Upper lobe of left lung (tissue), 6 donors: ENCODE results near the gene THYN1. TPM values are rescaled to one million over a fixed set of nuclear protein-coding genes. Genes with fewer than 3 reads are reported as not detected.

Experiments
- ATAC-seq, 2 donors: fragments of 200-7000 bp; cut with Tn5 transposase; one replicate each; pipeline ENCODE4 v1.9.1; 2022; ENCODE audit warnings: mild to moderate bottlenecking in 2 of 2, moderate library complexity in 2 of 2; ENCODE audit not compliant: low FRiP score in 2 of 2
- DNase-seq, 2 donors: peaks; one replicate each; pipeline ENCODE4 v3.0.0-alpha.2; 2019 to 2020
- H3K27ac ChIP-seq, 4 donors: fragments of 200-600 bp; sonication (generic); one replicate each; pipeline ENCODE4 v1.5.1; 2016 to 2019
- H3K27me3 ChIP-seq, 4 donors: fragments of 200-600 bp; sonication (generic); one replicate each; pipeline ENCODE4 v1.5.1; 2017 to 2019
- H3K36me3 ChIP-seq, 4 donors: fragments of 200-600 bp; sonication (generic); one replicate each; pipeline ENCODE4 v1.5.1; 2016 to 2019
- H3K4me1 ChIP-seq, 4 donors: fragments of 200-600 bp; sonication (generic); one replicate each; pipeline ENCODE4 v1.5.1; 2018 to 2019
- H3K4me3 ChIP-seq, 4 donors: fragments of 200-600 bp; sonication (generic); one replicate each; pipeline ENCODE4 v1.5.1; 2017 to 2019; ENCODE audit warnings: mild to moderate bottlenecking in 2 of 4, moderate library complexity in 1 of 4
- H3K9me3 ChIP-seq, 4 donors: fragments of 200-600 bp; sonication (generic); one replicate each; pipeline ENCODE4 v1.5.1; 2018 to 2019
- EP300 ChIP-seq, 4 donors: sonication (generic); formaldehyde crosslinking; IDR thresholded peaks; one replicate each; pipeline ENCODE4 v1.5.1; 2017; ENCODE audit warnings: antibody characterized with exemption in 4 of 4, control low read depth in 2 of 4
- POLR2A ChIP-seq, 4 donors: fragments of 450-650 bp; IDR thresholded peaks; one replicate each; pipeline ENCODE4 v1.5.1; 2016 to 2017; ENCODE audit warnings: antibody characterized with exemption in 4 of 4, mild to moderate bottlenecking in 2 of 4
- POLR2AphosphoS5 ChIP-seq, 2 donors: sonication (generic); formaldehyde crosslinking; IDR thresholded peaks; one replicate each; pipeline ENCODE4 v1.5.1; 2017; ENCODE audit warnings: antibody characterized with exemption in 2 of 2
- WGBS, 2 donors: methylation state at CpG; one replicate each; pipeline ENCODE4 v1.1.5; 2017 to 2018; 5-methylcytosine and 5-hydroxymethylcytosine counted together
- total RNA-seq, 6 donors: library from RNA; depleted of rRNA in 4 of 6; stranded (reverse); fragments of >200 nt in 4 of 6; gene quantifications; one replicate each; pipeline versions ENCODE4 v1.1.0 to v1.2.1, GENCODE V29; 2016 to 2021
- TF ChIP-seq, protein P1 (sequence below), 6 experiments: fragments of 450-650 bp in 4 of 6; fragments of 200-600 bp in 2 of 6; sonication (generic) in 2 of 6; IDR thresholded peaks; one replicate each; pipeline ENCODE4 v1.5.1; 2016 to 2019; ENCODE audit warnings: antibody characterized with exemption in 6 of 6
- donor health status: DM: no; HTN: no; CAD: no; lungs with moderate emphysema.
- donor health status: DM: no; HTN: yes; CAD: no; lungs with severe emphysema.

The THYN1 gene
- total RNA-seq, 6 donors from 2014 or later, result 23.2 to 39.8 (median 34.2) TPM

DNA sequence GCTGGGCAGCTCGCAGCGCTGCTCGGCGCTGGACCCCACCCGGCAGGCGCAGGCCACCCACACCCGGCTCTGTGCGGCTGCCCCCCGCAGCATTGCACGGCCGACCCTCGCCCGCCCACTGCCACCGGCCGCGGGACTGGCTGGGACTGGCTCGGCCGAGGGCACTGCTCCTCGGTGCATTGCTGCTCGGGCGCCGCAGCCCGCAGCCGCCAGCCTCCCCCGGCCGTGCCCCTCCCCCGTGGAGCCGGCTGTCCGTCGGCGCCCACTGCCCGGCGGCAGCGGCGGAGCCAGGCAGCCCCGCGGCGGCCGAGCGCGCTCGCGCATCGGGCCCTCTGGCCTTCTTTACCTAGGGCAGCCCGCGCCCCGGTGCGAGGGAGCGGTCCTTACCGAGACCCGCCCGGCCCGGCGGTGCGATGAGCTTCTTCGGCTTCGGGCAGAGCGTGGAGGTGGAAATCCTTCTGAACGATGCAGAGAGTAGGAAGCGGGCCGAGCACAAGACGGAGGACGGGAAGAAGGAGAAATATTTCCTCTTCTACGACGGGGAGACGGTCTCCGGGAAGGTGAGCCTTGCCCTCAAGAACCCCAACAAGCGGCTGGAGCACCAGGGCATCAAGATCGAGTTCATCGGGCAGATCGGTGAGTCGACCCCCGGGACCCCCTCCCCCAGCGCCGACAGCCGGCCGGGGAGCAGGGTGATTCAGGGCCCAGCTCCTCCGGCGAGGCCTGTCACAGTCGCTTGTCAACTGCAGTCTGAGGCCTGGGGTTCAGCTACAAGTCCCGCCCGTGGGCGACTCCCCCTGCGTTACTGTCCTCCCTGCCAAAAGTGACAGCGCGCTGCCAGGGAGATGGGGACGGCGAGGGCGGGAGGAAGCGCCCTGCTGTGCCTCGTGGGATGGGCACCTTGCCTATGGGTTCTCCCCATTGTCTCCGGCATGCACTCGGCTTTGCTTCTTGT is 28.2 kb downstream of the THYN1 start:
- Histone ChIP-seq H3K4me1 (peaks cover 28 to 56% (median 39%) of the 10 kb centered on the region in 4 donors), H3K9me3 (no peaks in the 10 kb centered on the region), H3K36me3 (peaks cover 0 to 6% (median 0%) of the 10 kb centered on the region in 4 donors), H3K27me3 (no peaks in the 10 kb centered on the region), H3K27ac (peak overlapping the region; percentile 89 to 92 (median 92)), H3K4me3 (peak overlapping the region; percentile 67 to 96 (median 90))
- DNase-seq (peak; percentile 71 to 93), ATAC-seq (peak in 1 of 2 donors; percentile 59)
- no peak for TF ChIP-seq EP300 (IDR thresholded peaks at IDR 0.05)
- peak in 1 of 4 donors; percentile 10 for TF ChIP-seq POLR2A (IDR thresholded peaks at IDR 0.05)
- TF ChIP-seq, protein P1, sequence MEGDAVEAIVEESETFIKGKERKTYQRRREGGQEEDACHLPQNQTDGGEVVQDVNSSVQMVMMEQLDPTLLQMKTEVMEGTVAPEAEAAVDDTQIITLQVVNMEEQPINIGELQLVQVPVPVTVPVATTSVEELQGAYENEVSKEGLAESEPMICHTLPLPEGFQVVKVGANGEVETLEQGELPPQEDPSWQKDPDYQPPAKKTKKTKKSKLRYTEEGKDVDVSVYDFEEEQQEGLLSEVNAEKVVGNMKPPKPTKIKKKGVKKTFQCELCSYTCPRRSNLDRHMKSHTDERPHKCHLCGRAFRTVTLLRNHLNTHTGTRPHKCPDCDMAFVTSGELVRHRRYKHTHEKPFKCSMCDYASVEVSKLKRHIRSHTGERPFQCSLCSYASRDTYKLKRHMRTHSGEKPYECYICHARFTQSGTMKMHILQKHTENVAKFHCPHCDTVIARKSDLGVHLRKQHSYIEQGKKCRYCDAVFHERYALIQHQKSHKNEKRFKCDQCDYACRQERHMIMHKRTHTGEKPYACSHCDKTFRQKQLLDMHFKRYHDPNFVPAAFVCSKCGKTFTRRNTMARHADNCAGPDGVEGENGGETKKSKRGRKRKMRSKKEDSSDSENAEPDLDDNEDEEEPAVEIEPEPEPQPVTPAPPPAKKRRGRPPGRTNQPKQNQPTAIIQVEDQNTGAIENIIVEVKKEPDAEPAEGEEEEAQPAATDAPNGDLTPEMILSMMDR (IDR thresholded peaks at IDR 0.05), result peak in 1 of 6 experiments; percentile 10
- peak in 1 of 2 donors; percentile 47 for TF ChIP-seq POLR2AphosphoS5 (IDR thresholded peaks at IDR 0.05)
- 0% methylated on average over 50 of the region's 93 CpGs; no CpG with 5 or more reads in 1 of the 2 donors for WGBS, 2 donors

DNA sequence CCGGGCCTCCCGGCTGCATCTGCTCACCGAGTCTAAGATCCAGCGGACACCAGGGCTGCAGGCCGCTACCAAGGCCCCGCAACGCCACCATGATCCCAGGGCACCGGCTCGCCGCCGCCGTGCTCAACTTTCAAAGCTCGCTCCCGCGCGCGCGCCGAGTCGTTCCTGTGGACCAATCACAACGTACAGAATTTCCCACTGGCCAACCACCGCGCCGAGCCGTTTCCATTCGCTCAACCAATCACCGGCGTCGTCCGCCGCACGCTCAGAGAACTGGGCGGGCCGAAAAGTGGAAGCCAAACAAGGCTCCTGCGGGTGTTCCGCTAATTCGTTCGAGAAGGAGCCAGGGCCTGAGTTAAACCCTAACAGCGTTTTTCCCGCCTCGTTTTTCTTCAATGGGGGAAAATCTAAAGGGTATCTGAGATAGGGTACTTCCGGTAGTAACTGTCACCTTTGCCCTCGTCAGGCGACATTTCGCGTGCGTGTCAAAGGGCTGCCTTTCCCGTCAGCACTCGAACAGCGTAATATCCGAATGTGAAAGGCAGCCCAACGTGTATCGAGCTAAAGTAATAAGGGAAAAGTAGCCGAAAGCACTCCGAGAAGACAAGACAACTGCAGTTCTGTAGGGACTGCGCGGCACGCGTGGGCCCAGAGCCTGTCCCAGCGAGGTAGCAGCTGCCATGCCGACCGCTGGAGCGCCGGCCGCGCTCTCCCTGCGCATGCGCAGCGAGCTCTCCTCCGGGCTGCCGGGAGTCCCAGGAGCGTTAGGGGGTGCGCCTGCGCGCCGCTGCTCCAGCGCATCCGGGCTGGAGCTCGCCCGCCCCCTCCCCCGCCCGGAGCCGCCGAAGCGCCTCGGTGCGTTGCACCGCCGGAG is 29.1 kb downstream of the THYN1 start, which contains the start of the genes NCAPD3 and VPS26B:
TSS of gene NCAPD3 (minus strand) at position 132 of the 874 bp plus-strand sequence. CDS start at position 91, 41 bp downstream.
TSS of gene VPS26B (plus strand) at position 836 of the 874 bp plus-strand sequence. CDS start 452 bp downstream, outside the sequence.
- Histone ChIP-seq H3K27ac (peak within 1 kb of the TSS; percentile 89 to 92 (median 92)), H3K4me3 (peak within 1 kb of the TSS; percentile 85 to 96 (median 93)), H3K4me1 (peaks cover 23 to 47% (median 30%) of the 10 kb centered on the region in 4 donors), H3K27me3 (no peaks in the 10 kb centered on the region), H3K9me3 (no peaks in the 10 kb centered on the region), H3K36me3 (peaks cover 0 to 15% (median 4%) of the 10 kb centered on the region in 4 donors)
- 0 to 1% methylated on average over 28 to 61 of the region's 89 CpGs for WGBS, 2 donors
- TF ChIP-seq, protein P1 (IDR thresholded peaks at IDR 0.05), result peak in 2 of 6 experiments; percentile 34 to 40
- TF ChIP-seq EP300 (IDR thresholded peaks at IDR 0.05), result peak in 1 of 4 donors; percentile 33
- TF ChIP-seq POLR2AphosphoS5 (IDR thresholded peaks at IDR 0.05), result peak; percentile 98 to 99
- peak; percentile 90 to 100 (median 98) for TF ChIP-seq POLR2A (IDR thresholded peaks at IDR 0.05)
- peak; percentile 96 to 99 for DNase-seq
- peak; percentile 97 for ATAC-seq

- ATAC-seq (no peak), DNase-seq (no peak)
- Histone ChIP-seq H3K27ac (peak overlapping the region in 1 of 4 donors; percentile 89), H3K36me3 (peaks cover 0 to 19% (median 8%) of the 10 kb centered on the region in 4 donors), H3K4me1 (peaks cover 22 to 43% (median 27%) of the 10 kb centered on the region in 4 donors), H3K4me3 (peak overlapping the region; percentile 85 to 96 (median 93)), H3K9me3 (no peaks in the 10 kb centered on the region), H3K27me3 (no peaks in the 10 kb centered on the region)
- WGBS, 2 donors, result 11 to 13% methylated on average over 5 of the region's 5 CpGs
- TF ChIP-seq POLR2A (IDR thresholded peaks at IDR 0.05), result no peak
- TF ChIP-seq, protein P1 (IDR thresholded peaks at IDR 0.05), result no peak
- TF ChIP-seq POLR2AphosphoS5 (IDR thresholded peaks at IDR 0.05), result no peak
- TF ChIP-seq EP300 (IDR thresholded peaks at IDR 0.05), result no peak
Observed at GRCh38 chr11:134223121-134223520, 30.0 kb downstream of the THYN1 start.

DNA sequence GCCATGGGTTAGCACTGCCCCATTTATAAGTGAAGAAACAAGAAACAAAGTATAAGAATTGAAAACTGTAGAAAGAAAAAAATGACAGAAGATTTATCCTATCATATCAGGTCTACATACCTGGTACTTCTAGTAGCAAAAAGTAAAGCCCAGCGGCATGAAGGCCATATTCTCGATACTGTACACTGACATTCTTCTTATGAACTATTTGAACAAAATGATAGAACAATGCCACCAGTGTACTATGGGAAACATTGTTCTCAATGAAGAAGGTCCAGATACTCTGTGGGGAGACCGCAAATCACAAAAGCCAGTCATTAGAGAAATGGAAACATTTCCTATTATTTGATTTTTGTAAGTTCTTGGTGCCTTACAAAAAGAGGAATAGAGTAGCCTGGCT is 36.3 kb downstream of the THYN1 start:
- Histone ChIP-seq H3K4me1 (no peaks in the 10 kb centered on the region), H3K9me3 (no peaks in the 10 kb centered on the region), H3K4me3 (no peak overlapping the region), H3K27me3 (no peaks in the 10 kb centered on the region), H3K36me3 (peaks cover 0 to 34% (median 11%) of the 10 kb centered on the region in 4 donors), H3K27ac (no peak overlapping the region)
- TF ChIP-seq EP300 (IDR thresholded peaks at IDR 0.05) (no peak), POLR2A (IDR thresholded peaks at IDR 0.05) (no peak), POLR2AphosphoS5 (IDR thresholded peaks at IDR 0.05) (no peak)
- TF ChIP-seq, protein P1 (IDR thresholded peaks at IDR 0.05), result no peak
- no peak for DNase-seq
- 97 to 98% methylated on average over 3 of the region's 3 CpGs for WGBS, 2 donors
- no peak for ATAC-seq
